Measurements from ENCODE around the gene THNSL1.
"Not testable (repeated sequence)": the region's sequence is repeated elsewhere in the genome, so short reads cannot be mapped to it uniquely, and the experiment has no call there.

THNSL1 gene

GRCh38 chr10:25016376-25017153 lies at the start of gene THNSL1:
TSS of gene THNSL1 (plus strand) at chr10:25016612. CDS start at chr10:25023224, 6,612 bp downstream.
- peak; percentile 97 for DNase-seq (ENCODE audit: low spot score)

- DNase-seq (ENCODE audit: low spot score), result no peak
Observed at GRCh38 chr10:24966962-24967481, 49.4 kb upstream of the THNSL1 start.

GRCh38 chr10:24968349-24968748 lies 48.1 kb upstream of the THNSL1 start:
- no peak for DNase-seq (ENCODE audit: low spot score)

- not testable (repeated sequence) for DNase-seq (ENCODE audit: low spot score)
Observed at GRCh38 chr10:24968951-24969350, 47.5 kb upstream of the THNSL1 start.

GRCh38 chr10:24969841-24970281 lies 46.6 kb upstream of the THNSL1 start:
- no peak for DNase-seq (ENCODE audit: low spot score)

- no peak for DNase-seq (ENCODE audit: low spot score)
Observed at GRCh38 chr10:24971374-24971773, 45.0 kb upstream of the THNSL1 start.

- DNase-seq (ENCODE audit: low spot score), result no peak
Observed at GRCh38 chr10:24973163-24973562, 43.2 kb upstream of the THNSL1 start.

- DNase-seq (ENCODE audit: low spot score), result no peak
Observed at GRCh38 chr10:24974976-24975375, 41.4 kb upstream of the THNSL1 start.

- DNase-seq (ENCODE audit: low spot score), result no peak
Observed at GRCh38 chr10:24979685-24980084, 36.7 kb upstream of the THNSL1 start.

GRCh38 chr10:24981161-24981710 lies 35.2 kb upstream of the THNSL1 start:
- no peak for DNase-seq (ENCODE audit: low spot score)

- no peak for DNase-seq (ENCODE audit: low spot score)
Observed at GRCh38 chr10:24982319-24983112, 33.9 kb upstream of the THNSL1 start.

- no peak for DNase-seq (ENCODE audit: low spot score)
Observed at GRCh38 chr10:24983130-24983529, 33.3 kb upstream of the THNSL1 start.

GRCh38 chr10:24983946-24984345 lies 32.5 kb upstream of the THNSL1 start:
- no peak for DNase-seq (ENCODE audit: low spot score)

GRCh38 chr10:24984906-24985305 lies 31.5 kb upstream of the THNSL1 start:
- DNase-seq (ENCODE audit: low spot score), result no peak

- no peak for DNase-seq (ENCODE audit: low spot score)
Observed at GRCh38 chr10:24988831-24989640, 27.4 kb upstream of the THNSL1 start.

- no peak for DNase-seq (ENCODE audit: low spot score)
Observed at GRCh38 chr10:24989867-24990266, 26.5 kb upstream of the THNSL1 start.

- no peak for DNase-seq (ENCODE audit: low spot score)
Observed at GRCh38 chr10:24991298-24991697, 25.1 kb upstream of the THNSL1 start.

GRCh38 chr10:24992512-24993133 lies 23.8 kb upstream of the THNSL1 start:
- DNase-seq (ENCODE audit: low spot score), result no peak

- DNase-seq (ENCODE audit: low spot score), result no peak
Observed at GRCh38 chr10:24993237-24993958, 23.0 kb upstream of the THNSL1 start.

- no peak for DNase-seq (ENCODE audit: low spot score)
Observed at GRCh38 chr10:24995072-24995471, 21.3 kb upstream of the THNSL1 start.

- no peak for DNase-seq (ENCODE audit: low spot score)
Observed at GRCh38 chr10:24998044-24998443, 18.4 kb upstream of the THNSL1 start.

Measured in hepatic stellate cell (primary cell).